HL-60 (cell line): ENCODE results near the gene COLEC12.
A peak's percentile ranks its signal among the peaks of the same experiment; 100 is the strongest.

Experiments used
- DNase-seq, 2 experiments: peaks; one replicate each; pipeline ENCODE4 v3.0.0-alpha.2; 2010 to 2020; ENCODE audit warnings: low read depth in 1 of 2, low spot score in 1 of 2
- H3K27ac ChIP-seq: fragments of 250-450 bp; sonication (Bioruptor Pico); replicated peaks from 2 replicates; pipeline ENCODE4 v1.5.1; 2020; ENCODE audit warnings: mild to moderate bottlenecking, moderate library complexity
- H3K27me3 ChIP-seq: fragments of 250-450 bp; sonication (Bioruptor Pico); 2 replicates; pipeline ENCODE4 v1.5.1; 2021; ENCODE audit warnings: mild to moderate bottlenecking, moderate library complexity; ENCODE audit not compliant: insufficient read depth, poor library complexity, severe bottlenecking
- H3K4me3 ChIP-seq: replicated peaks from 2 replicates; pipeline ENCODE4 v1.5.1; 2011; ENCODE audit warnings: mild to moderate bottlenecking, control low read depth, low read length; ENCODE audit not compliant: insufficient read depth
- GABPA ChIP-seq: IDR thresholded peaks from 2 replicates; pipeline ENCODE4 v1.6.1; 2012; ENCODE audit warnings: low read depth
- POLR2AphosphoS5 ChIP-seq: IDR thresholded peaks from 2 replicates; pipeline ENCODE4 v1.6.1; 2012; ENCODE audit warnings: low read depth
- SPI1 ChIP-seq: IDR thresholded peaks from 2 replicates; pipeline ENCODE4 v1.6.1; 2012; ENCODE audit warnings: low read depth, mild to moderate bottlenecking, borderline replicate concordance
- TF ChIP-seq, protein P1 (sequence below): IDR thresholded peaks from one replicate; pipeline ENCODE4 v1.5.1; 2011; ENCODE audit warnings: low read length, control low read depth, inconsistent platforms; ENCODE audit not compliant: insufficient read depth
- TF ChIP-seq, protein P2 (sequence below): IDR thresholded peaks from 2 replicates; pipeline ENCODE4 v1.6.1; 2012; ENCODE audit warnings: low read depth; ENCODE audit not compliant: insufficient replicate concordance

COLEC12 gene

DNA sequence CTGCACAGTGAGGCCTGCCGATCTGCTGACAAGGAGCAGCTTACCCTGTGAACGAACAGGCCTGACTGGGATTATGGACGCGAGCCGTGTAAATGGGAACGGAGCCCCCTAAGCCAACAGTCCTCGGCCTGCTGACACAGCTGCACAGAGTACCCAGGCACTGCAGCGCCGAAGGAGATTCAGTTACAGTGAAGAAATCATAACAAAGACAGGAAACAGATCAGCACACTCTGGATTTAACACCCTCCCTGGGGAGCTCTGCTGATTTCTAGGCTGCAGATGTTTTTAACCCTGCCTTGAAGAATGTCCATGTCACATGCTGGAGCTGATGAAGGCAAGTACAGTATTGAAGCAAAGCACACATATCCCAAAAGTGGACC is 43.4 kb downstream of the COLEC12 start:
- Histone ChIP-seq H3K27ac (peak overlapping the region; percentile 43), H3K27me3 (no peaks in the 10 kb centered on the region), H3K4me3 (no peak overlapping the region)
- peak in 1 of 2 experiments; percentile 75 for DNase-seq
- TF ChIP-seq GABPA (no peak), POLR2AphosphoS5 (peak; percentile 74)
- TF ChIP-seq, protein P1, sequence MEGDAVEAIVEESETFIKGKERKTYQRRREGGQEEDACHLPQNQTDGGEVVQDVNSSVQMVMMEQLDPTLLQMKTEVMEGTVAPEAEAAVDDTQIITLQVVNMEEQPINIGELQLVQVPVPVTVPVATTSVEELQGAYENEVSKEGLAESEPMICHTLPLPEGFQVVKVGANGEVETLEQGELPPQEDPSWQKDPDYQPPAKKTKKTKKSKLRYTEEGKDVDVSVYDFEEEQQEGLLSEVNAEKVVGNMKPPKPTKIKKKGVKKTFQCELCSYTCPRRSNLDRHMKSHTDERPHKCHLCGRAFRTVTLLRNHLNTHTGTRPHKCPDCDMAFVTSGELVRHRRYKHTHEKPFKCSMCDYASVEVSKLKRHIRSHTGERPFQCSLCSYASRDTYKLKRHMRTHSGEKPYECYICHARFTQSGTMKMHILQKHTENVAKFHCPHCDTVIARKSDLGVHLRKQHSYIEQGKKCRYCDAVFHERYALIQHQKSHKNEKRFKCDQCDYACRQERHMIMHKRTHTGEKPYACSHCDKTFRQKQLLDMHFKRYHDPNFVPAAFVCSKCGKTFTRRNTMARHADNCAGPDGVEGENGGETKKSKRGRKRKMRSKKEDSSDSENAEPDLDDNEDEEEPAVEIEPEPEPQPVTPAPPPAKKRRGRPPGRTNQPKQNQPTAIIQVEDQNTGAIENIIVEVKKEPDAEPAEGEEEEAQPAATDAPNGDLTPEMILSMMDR: no peak
- TF ChIP-seq, protein P2, sequence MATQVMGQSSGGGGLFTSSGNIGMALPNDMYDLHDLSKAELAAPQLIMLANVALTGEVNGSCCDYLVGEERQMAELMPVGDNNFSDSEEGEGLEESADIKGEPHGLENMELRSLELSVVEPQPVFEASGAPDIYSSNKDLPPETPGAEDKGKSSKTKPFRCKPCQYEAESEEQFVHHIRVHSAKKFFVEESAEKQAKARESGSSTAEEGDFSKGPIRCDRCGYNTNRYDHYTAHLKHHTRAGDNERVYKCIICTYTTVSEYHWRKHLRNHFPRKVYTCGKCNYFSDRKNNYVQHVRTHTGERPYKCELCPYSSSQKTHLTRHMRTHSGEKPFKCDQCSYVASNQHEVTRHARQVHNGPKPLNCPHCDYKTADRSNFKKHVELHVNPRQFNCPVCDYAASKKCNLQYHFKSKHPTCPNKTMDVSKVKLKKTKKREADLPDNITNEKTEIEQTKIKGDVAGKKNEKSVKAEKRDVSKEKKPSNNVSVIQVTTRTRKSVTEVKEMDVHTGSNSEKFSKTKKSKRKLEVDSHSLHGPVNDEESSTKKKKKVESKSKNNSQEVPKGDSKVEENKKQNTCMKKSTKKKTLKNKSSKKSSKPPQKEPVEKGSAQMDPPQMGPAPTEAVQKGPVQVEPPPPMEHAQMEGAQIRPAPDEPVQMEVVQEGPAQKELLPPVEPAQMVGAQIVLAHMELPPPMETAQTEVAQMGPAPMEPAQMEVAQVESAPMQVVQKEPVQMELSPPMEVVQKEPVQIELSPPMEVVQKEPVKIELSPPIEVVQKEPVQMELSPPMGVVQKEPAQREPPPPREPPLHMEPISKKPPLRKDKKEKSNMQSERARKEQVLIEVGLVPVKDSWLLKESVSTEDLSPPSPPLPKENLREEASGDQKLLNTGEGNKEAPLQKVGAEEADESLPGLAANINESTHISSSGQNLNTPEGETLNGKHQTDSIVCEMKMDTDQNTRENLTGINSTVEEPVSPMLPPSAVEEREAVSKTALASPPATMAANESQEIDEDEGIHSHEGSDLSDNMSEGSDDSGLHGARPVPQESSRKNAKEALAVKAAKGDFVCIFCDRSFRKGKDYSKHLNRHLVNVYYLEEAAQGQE: no peak

DNA sequence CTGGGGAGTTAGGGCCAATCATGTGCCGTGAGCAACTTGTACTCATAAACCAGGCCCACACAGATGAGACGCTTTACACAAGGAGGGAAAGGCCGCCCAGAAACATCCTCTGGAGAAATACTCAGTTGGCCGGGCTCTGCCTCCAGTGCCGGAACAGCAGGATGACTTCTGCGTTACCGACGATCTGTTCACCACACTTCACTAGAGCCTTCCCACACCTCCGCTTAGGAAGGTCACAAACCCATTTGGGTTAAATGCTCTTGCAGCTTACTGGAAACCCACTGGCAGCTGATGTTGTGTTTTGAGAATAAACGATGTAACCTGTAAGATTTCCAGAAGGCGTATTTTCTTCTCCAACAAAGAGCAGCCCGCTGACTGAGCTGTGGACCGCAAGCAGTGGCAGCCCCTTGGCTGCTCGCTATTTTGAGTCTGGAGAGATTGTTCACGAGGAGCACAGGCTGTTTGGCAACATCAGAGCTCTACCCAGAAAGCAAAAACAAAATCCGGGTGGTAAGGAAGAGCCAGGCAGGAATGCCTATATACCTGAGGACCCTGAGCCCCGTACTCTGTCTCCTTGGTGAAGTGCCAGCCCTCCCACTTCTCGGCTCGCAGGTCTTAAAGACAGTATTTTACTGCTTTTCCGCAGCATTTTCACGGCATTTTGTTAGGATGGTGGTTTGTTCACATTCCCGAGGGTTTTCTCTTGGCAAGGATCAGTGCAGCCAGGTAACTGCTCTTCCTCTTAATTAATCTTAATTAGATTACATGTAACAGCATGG is 44.0 kb downstream of the COLEC12 start:
- DNase-seq: no peak
- H3K27me3 ChIP-seq: no peaks in the 10 kb centered on the region
- no peak overlapping the region for H3K4me3 ChIP-seq
- peak overlapping the region; percentile 43 for H3K27ac ChIP-seq
- TF ChIP-seq SPI1: no peak
- TF ChIP-seq, protein P2: no peak
- no peak for TF ChIP-seq POLR2AphosphoS5
- no peak for TF ChIP-seq GABPA
- TF ChIP-seq, protein P1: no peak

DNA sequence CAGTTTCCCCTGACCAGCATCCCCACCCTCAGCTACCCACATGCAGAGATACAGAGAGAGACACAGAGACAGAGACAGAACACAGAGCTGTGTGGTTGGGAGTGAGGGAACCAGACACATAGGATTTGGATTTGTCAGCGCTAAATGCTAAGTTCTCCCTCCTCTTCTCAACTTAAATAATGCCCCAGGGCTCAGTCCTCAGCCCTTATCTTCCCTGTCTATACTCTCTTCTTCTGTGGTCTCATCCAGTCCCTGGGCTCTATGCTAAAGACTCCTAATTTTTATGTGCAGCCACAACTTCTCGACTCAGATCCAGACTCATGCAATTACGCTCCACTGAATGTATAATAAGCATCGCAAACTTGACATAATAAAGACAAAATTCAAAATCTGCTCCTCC is 47.1 kb downstream of the COLEC12 start:
- H3K27ac ChIP-seq: no peak overlapping the region
- TF ChIP-seq, protein P1: no peak
- TF ChIP-seq, protein P2: no peak
- no peak for TF ChIP-seq SPI1
- TF ChIP-seq POLR2AphosphoS5: no peak
- no peak for TF ChIP-seq GABPA
- DNase-seq: no peak
- no peaks in the 10 kb centered on the region for H3K27me3 ChIP-seq
- H3K4me3 ChIP-seq: no peak overlapping the region
